Body of pancreas (tissue), 4 donors: Measurements from ENCODE around the gene RPH3AL.
"Not testable (repeated sequence)": the region's sequence is repeated elsewhere in the genome, so short reads cannot be mapped to it uniquely, and the experiment has no call there.

Experiments
- POLR2A ChIP-seq, 3 donors: fragments of 450-650 bp; IDR thresholded peaks; one replicate each; pipeline ENCODE4 v1.6.1; 2016; ENCODE audit warnings: antibody characterized with exemption in 3 of 3, mild to moderate bottlenecking in 2 of 3
- TF ChIP-seq, protein P1 (sequence below), 7 experiments: fragments of 450-650 bp in 4 of 7; fragments of 200-600 bp in 3 of 7; sonication (generic) in 3 of 7; IDR thresholded peaks; one replicate each; pipeline ENCODE4 v1.5.1; 2016 to 2019; ENCODE audit warnings: antibody characterized with exemption in 7 of 7

DNA sequence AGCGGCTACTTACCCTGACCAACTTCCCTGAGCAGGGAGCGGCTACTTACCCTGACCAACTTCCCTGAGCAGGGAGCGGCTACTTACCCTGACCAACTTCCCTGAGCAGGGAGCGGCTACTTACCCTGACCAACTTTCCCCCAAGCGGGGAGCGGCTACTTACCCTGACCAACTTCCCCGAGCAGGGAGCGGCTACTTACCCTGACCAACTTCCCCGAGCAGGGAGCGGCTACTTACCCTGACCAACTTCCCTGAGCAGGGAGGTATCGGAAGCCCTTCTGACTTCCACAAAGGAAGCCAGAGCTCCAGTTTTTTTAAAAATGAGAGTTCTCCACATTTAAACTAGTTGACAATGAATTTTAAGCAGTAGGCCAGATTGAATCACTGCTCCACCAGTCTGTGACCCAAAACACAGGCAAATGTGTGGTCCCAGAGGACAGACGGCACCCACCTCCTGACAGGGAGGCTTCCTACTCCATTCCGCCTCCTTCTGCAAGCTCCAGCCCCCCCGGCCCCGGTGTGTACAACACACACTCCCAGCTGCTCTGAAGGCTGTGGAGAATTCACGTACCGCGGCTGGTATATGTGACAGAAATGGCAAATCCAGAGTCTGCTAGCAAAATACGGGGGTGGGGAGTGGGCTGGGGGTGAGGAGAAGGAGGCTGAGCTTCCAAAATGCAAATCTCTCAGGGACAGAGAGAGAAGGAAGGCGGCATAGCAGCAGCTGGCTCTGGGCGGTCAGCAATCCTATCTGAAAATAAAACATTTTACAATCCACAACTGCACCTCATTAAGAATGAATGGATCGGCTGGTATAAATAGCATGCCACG is 118.2 kb downstream of the RPH3AL start:
- not testable (repeated sequence) for TF ChIP-seq POLR2A (IDR thresholded peaks at IDR 0.05)
- TF ChIP-seq, protein P1, sequence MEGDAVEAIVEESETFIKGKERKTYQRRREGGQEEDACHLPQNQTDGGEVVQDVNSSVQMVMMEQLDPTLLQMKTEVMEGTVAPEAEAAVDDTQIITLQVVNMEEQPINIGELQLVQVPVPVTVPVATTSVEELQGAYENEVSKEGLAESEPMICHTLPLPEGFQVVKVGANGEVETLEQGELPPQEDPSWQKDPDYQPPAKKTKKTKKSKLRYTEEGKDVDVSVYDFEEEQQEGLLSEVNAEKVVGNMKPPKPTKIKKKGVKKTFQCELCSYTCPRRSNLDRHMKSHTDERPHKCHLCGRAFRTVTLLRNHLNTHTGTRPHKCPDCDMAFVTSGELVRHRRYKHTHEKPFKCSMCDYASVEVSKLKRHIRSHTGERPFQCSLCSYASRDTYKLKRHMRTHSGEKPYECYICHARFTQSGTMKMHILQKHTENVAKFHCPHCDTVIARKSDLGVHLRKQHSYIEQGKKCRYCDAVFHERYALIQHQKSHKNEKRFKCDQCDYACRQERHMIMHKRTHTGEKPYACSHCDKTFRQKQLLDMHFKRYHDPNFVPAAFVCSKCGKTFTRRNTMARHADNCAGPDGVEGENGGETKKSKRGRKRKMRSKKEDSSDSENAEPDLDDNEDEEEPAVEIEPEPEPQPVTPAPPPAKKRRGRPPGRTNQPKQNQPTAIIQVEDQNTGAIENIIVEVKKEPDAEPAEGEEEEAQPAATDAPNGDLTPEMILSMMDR (IDR thresholded peaks at IDR 0.05) = not testable (repeated sequence)
